ENCODE results near the gene SLC35G6.

Gene SLC35G6

DNA sequence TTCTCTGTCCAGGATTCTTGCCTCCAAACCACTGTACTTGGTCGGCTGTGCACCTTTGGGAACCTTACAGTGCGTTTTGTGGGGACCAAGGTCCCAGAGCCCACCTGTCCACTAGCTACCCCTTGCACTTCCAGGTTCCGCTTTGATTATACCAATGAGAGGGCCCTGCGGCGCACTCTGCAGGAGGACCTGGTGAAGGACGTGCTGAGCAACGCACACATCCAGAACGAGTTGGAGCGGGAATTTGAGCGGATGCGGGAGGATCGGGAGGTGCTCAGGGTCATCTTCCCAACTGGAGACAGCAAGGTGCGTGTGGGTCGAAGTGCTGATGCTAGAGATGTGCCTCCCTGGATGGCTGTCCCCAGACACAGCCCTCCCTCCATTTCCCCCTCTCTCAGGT lies 21.7 kb downstream of the SLC35G6 start:
- TF ChIP-seq, protein P1, sequence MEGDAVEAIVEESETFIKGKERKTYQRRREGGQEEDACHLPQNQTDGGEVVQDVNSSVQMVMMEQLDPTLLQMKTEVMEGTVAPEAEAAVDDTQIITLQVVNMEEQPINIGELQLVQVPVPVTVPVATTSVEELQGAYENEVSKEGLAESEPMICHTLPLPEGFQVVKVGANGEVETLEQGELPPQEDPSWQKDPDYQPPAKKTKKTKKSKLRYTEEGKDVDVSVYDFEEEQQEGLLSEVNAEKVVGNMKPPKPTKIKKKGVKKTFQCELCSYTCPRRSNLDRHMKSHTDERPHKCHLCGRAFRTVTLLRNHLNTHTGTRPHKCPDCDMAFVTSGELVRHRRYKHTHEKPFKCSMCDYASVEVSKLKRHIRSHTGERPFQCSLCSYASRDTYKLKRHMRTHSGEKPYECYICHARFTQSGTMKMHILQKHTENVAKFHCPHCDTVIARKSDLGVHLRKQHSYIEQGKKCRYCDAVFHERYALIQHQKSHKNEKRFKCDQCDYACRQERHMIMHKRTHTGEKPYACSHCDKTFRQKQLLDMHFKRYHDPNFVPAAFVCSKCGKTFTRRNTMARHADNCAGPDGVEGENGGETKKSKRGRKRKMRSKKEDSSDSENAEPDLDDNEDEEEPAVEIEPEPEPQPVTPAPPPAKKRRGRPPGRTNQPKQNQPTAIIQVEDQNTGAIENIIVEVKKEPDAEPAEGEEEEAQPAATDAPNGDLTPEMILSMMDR (IDR thresholded peaks at IDR 0.05; ENCODE audit: unreplicated experiment in 3 of 3) = peak in 1 of 3 experiments; percentile 24
- Mint-ChIP-seq H3K4me3 (no peak overlapping the region), H3K9me3 (no peaks in the 10 kb centered on the region), H3K4me1 (no peaks in the 10 kb centered on the region), H3K27ac (no peak overlapping the region), H3K36me3 (ENCODE audit: low read depth) (peaks cover 79% of the 10 kb centered on the region), H3K27me3 (ENCODE audit: low read depth) (no peaks in the 10 kb centered on the region)

DNA sequence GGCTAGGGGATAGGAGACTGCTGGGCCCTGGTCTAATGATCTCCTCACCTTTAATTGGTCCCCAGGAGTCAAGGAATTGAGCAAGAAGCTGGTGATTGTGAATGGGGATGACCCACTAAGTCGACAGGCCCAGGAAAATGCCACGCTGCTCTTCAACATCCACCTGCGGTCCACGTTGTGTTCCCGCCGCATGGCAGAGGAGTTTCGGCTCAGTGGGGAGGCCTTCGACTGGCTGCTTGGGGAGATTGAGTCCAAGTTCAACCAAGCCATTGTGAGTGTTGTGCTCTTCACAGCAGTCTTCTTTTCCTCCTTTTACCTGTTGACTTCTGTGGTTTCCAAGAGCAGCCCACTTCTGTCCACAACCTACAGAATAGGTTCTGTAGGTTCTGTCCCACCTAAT lies 22.3 kb downstream of the SLC35G6 start:
- H3K36me3 Mint-ChIP-seq (ENCODE audit: low read depth) = peaks cover 79% of the 10 kb centered on the region
- no peaks in the 10 kb centered on the region for H3K9me3 Mint-ChIP-seq
- H3K27ac Mint-ChIP-seq = no peak overlapping the region
- H3K4me1 Mint-ChIP-seq = no peaks in the 10 kb centered on the region
- H3K27me3 Mint-ChIP-seq (ENCODE audit: low read depth) = no peaks in the 10 kb centered on the region
- no peak overlapping the region for H3K4me3 Mint-ChIP-seq
- TF ChIP-seq, protein P1 (IDR thresholded peaks at IDR 0.05; ENCODE audit: unreplicated experiment in 3 of 3) = no peak

DNA sequence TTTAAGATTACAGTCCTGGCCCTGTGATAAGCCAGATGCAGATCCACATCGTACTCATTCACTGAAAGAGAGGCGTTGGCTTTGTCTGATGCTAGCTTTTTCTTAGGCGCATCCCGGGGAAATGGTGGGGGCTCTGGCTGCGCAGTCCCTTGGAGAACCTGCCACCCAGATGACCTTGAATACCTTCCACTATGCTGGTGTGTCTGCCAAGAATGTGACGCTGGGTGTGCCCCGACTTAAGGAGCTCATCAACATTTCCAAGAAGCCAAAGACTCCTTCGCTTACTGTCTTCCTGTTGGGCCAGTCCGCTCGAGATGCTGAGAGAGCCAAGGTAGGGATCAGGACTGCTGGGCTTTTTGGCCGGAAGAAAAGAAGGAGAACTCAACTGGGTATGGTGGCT lies 26.9 kb downstream of the SLC35G6 start:
- H3K27ac Mint-ChIP-seq = no peak overlapping the region
- TF ChIP-seq, protein P1 (IDR thresholded peaks at IDR 0.05; ENCODE audit: unreplicated experiment in 3 of 3) = no peak
- H3K4me3 Mint-ChIP-seq = no peak overlapping the region
- no peaks in the 10 kb centered on the region for H3K9me3 Mint-ChIP-seq
- no peaks in the 10 kb centered on the region for H3K27me3 Mint-ChIP-seq (ENCODE audit: low read depth)
- H3K36me3 Mint-ChIP-seq (ENCODE audit: low read depth) = peaks cover 83% of the 10 kb centered on the region
- no peaks in the 10 kb centered on the region for H3K4me1 Mint-ChIP-seq

DNA sequence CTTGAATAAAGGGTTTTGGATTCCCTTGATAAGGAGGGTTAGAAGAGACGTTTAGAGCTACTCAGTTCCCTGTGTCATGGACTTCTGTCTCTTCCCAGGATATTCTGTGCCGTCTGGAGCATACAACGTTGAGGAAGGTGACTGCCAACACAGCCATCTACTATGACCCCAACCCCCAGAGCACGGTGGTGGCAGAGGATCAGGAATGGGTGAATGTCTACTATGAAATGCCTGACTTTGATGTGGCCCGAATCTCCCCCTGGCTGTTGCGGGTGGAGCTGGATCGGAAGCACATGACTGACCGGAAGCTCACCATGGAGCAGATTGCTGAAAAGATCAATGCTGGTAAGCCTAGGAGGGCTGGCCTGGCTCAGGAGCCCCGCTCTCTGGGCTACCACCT lies 27.6 kb downstream of the SLC35G6 start:
- Mint-ChIP-seq H3K4me1 (no peaks in the 10 kb centered on the region), H3K9me3 (no peaks in the 10 kb centered on the region), H3K36me3 (ENCODE audit: low read depth) (peaks cover 83% of the 10 kb centered on the region), H3K27ac (no peak overlapping the region), H3K4me3 (no peak overlapping the region), H3K27me3 (ENCODE audit: low read depth) (no peaks in the 10 kb centered on the region)
- TF ChIP-seq, protein P1 (IDR thresholded peaks at IDR 0.05; ENCODE audit: unreplicated experiment in 3 of 3) = no peak

DNA sequence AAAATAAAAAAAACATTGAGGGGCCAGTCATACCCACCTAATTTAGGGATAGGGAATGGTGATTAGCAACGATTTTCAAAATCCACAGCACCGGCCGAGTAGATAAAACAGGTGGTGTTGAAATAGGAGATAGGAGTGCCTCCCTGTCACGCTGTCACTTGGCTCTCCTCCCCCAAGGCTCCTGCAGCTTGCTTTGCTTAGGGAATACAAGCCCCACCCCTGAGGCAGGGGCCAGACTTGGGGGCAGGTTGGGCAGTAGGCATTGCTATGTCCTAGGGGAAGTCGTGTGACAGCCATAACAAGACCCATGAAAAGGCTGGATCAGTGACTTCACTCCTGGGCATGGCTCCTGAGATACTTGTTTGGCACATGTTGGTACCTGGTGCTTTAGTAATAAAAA lies 28.7 kb downstream of the SLC35G6 start:
- H3K27me3 Mint-ChIP-seq (ENCODE audit: low read depth) = no peaks in the 10 kb centered on the region
- peaks cover 82% of the 10 kb centered on the region for H3K36me3 Mint-ChIP-seq (ENCODE audit: low read depth)

DNA sequence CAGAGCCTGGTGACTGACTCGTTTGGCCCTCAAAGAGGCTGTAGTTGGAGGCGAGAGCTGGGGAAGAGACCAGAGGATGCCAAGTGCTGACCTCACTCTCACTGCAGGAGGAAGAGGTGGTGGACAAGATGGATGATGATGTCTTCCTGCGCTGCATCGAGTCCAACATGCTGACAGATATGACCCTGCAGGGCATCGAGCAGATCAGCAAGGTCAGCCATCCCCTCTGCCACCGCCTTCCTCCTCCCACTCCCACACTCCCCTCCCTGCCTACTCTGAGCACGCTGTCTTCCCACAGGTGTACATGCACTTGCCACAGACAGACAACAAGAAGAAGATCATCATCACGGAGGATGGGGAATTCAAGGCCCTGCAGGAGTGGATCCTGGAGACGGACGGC lies 29.9 kb downstream of the SLC35G6 start:
- TF ChIP-seq, protein P1 (IDR thresholded peaks at IDR 0.05; ENCODE audit: unreplicated experiment in 3 of 3) = no peak
- H3K4me1 Mint-ChIP-seq = peaks cover 4% of the 10 kb centered on the region
- peak overlapping the region in 1 of 3 experiments; percentile 51 for H3K27ac Mint-ChIP-seq
- no peaks in the 10 kb centered on the region for H3K27me3 Mint-ChIP-seq (ENCODE audit: low read depth)
- peaks cover 79% of the 10 kb centered on the region for H3K36me3 Mint-ChIP-seq (ENCODE audit: low read depth)
- no peaks in the 10 kb centered on the region for H3K9me3 Mint-ChIP-seq
- H3K4me3 Mint-ChIP-seq = no peak overlapping the region

More for the DNA sequence above, 28.7 kb downstream of the SLC35G6 start:
- Mint-ChIP-seq H3K4me1 (peaks cover 4% of the 10 kb centered on the region), H3K9me3 (no peaks in the 10 kb centered on the region), H3K27ac (no peak overlapping the region), H3K4me3 (no peak overlapping the region)
- TF ChIP-seq, protein P1 (IDR thresholded peaks at IDR 0.05; ENCODE audit: unreplicated experiment in 3 of 3) = no peak

Measured in nephron (organoid).